ENCODE measurements around the gene TAAR1.

- TF ChIP-seq CTCF (IDR thresholded peaks at IDR 0.05 in 2 of 3, conservative IDR thresholded peaks at IDR 0.05 in 1 of 3; ENCODE audit: borderline replicate concordance in 1 of 3, insufficient read depth in 1 of 3, low read depth in 2 of 3, low read length in 2 of 3): no peak
- no peak for TF ChIP-seq YY1 (IDR thresholded peaks at IDR 0.05; ENCODE audit: extremely low read depth, insufficient replicate concordance, low read depth, low read length)
- TF ChIP-seq SIN3A (IDR thresholded peaks at IDR 0.05; ENCODE audit: low read depth): no peak
- TF ChIP-seq TCF7L2 (IDR thresholded peaks at IDR 0.05; ENCODE audit: borderline replicate concordance, extremely low read depth, insufficient read depth, insufficient read length): no peak
- TF ChIP-seq POLR2A (IDR thresholded peaks at IDR 0.05; ENCODE audit: borderline replicate concordance, extremely low read depth, insufficient read depth, insufficient read length): no peak
These were observed 7.1 kb upstream of the TAAR1 start for GRCh38 chr6:132666118-132666517.
